Coronary artery (tissue), 2 donors: ENCODE measurements around the gene OR8D2.

Source experiments
- DNase-seq: peaks from one replicate; pipeline ENCODE4 v3.0.0-alpha.2; 2017; ENCODE audit warnings: low spot score
- H3K27ac ChIP-seq, 2 donors: fragments of 200-600 bp; sonication (generic); one replicate each; pipeline ENCODE4 v1.5.1; 2016 to 2019
- H3K4me3 ChIP-seq: fragments of 200-600 bp; sonication (generic); 2 replicates; pipeline ENCODE4 v1.5.1; 2016; ENCODE audit warnings: mild to moderate bottlenecking, moderate library complexity
- CTCF ChIP-seq: fragments of 200-600 bp; sonication (generic); IDR thresholded peaks from one replicate; pipeline ENCODE4 v1.5.1; 2019; ENCODE audit warnings: antibody characterized with exemption

OR8D2 gene

GRCh38 chr11:124331873-124332272 lies 11.9 kb upstream of the OR8D2 start:
- TF ChIP-seq CTCF, result no peak
- Histone ChIP-seq H3K27ac (no peak overlapping the region), H3K4me3 (no peak overlapping the region)
- no peak for DNase-seq

- no peak for DNase-seq
- H3K4me3 ChIP-seq, result no peak overlapping the region
- no peak overlapping the region for H3K27ac ChIP-seq
- TF ChIP-seq CTCF, result no peak
Observed at GRCh38 chr11:124329787-124330478, 9.9 kb upstream of the OR8D2 start.

GRCh38 chr11:124327775-124328174 lies 7.8 kb upstream of the OR8D2 start:
- H3K4me3 ChIP-seq, result no peak overlapping the region
- DNase-seq, result no peak
- no peak overlapping the region for H3K27ac ChIP-seq
- TF ChIP-seq CTCF, result no peak

DNA sequence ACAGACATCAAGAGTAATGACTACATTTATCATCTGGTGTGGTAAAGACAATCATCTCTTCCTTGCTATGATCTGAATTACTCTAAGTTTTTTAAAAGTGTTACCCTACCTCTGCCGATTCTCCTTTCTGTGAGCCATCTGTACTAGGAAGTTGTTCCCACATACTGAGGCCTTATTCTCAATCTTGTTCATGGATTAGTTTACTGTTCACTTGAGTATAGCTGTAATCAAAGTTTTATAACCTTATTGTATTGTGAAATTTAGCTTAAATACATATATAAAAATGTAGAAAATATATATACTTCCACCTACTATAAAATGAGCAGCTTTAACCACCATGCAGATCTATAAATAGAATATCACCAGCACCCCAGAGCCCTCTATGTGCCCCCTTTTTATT lies 2.4 kb upstream of the OR8D2 start:
- Histone ChIP-seq H3K4me3 (no peak overlapping the region), H3K27ac (no peak overlapping the region)
- DNase-seq, result no peak
- TF ChIP-seq CTCF, result no peak

DNA sequence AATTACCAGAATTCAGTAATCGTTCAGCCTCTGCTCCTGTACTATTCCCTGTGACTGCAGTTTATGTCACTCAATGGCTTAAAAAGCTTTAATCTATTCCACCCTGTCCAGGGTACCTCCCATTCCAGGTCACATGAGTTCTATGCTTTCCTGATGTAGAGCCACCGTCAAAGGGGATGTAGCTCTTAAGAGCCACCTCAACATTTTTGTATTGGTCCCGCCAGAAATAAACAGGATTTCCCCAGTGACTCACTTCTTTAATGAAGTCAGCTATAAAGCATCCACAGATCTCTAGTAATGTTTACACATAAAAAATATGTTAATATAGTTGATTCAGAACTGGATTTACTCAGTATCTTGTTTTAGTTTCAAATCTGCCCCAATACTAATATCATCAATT lies 4.9 kb downstream of the OR8D2 start:
- Histone ChIP-seq H3K4me3 (no peak overlapping the region), H3K27ac (no peak overlapping the region)
- TF ChIP-seq CTCF, result no peak
- no peak for DNase-seq

DNA sequence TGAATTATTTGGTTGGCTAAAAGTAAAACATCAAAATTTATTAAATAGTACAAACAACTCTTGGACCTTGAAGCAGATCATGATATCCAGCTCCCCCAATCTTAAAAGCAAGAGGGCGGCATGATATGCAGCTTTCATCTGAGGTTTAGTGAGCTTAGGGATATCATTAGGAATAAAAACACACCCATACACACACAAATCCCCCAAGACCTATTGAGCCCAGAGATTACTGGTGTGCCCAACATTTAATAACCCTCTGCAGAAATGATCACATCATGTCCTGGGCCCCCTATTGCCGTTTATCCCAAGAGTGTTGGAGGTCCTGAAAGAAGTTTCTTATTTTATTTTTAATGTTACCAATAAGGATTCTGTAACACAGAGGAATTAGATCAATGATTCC lies 6.1 kb downstream of the OR8D2 start, which contains the start of gene OR8D1:
TSS of gene OR8D1 (minus strand) at position 101 of the 400 bp plus-strand sequence. CDS start 3,183 bp downstream, outside the sequence.
- no peak for TF ChIP-seq CTCF
- Histone ChIP-seq H3K27ac (no peak within 1 kb of the TSS), H3K4me3 (no peak within 1 kb of the TSS)
- DNase-seq, result no peak

- no peak for DNase-seq
Observed at GRCh38 chr11:124313131-124313530, 6.9 kb downstream of the OR8D2 start.

More at GRCh38 chr11:124313131-124313530, 6.9 kb downstream of the OR8D2 start:
- Histone ChIP-seq H3K4me3 (no peak overlapping the region), H3K27ac (no peak overlapping the region)
- no peak for TF ChIP-seq CTCF
